HG03442 (cell line): Measurements from ENCODE around the gene BICD1.

Experiments
- ATAC-seq: cut with Tn5 transposase; IDR thresholded peaks from one replicate; pipeline ENCODE4 v1.9.1; 2021; ENCODE audit warnings: mild to moderate bottlenecking, moderate library complexity; ENCODE audit not compliant: unreplicated experiment

The BICD1 gene

DNA sequence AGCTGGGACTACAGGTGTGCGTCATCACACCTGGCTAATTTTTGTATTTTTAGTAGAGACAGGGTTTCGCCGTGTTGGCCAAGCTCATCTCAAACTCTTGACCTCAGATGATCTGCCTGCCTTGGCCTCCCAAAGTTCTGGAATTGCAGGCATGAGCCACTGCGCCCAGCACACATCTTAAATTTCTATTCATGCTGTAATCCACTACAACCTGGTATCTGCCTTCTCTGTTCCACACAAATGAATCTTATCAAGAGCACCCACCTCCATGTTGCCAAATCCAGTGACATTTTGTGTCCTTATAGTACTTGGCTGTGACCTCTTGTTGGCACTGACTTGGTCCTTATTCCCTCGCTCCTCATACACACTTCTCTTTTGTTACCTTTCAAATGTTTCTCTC is 5.8 kb upstream of the BICD1 start:
- no peak for ATAC-seq

DNA sequence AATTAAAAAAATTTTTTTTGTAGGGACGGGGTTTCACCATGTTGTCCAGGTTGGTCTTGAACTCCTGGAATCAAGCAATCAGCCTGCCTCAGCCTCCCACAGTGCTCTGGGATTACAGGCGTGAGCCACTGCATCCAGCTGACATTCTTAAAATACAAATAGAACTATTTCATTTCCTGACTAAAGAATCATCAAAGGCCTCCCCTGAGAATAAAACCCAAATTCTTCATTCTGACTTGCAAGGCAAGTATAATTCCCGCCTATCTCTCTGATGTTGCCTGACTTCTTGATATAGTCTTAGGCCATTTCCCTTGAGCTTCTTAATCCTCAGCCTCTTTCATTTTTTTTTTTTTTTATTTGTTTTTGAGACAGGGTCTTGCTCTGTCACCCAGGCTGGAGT is 4.4 kb upstream of the BICD1 start:
- no peak for ATAC-seq

DNA sequence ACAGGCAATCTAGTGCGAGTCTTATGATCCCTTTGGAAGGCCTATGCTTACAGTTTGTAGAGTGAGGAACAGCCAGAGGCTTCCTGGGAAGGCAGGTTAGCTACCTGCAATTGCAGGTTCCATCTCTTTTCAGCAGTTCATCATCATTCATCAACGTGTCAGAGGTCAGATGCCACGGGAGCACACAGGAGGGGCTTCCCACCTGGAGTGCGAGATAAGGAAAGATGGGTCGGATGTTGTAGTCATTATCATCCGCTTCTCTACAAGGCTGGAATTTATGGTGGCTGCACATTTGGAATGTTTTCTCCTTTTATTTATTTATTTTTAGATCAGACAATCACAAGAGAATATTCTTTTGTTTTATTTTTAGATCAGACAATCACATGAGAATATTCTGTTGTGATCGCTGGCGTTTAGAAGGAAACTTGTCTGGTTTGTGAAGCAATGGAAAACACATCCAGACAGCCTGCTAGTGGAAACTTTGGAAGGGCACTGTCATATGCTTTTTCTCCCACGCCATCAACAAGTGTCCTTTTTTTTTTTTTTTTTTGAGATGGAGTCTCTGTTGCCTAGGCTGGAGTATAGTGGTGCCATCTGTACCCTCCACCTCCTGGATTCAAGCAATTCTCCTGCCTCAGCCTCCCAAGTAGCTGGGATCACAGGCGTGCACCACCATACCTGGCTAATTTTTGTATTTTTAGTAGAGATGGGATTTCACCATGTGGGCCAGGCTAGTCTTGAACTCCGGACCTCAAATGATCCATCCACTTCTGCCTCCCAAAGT is 1.9 kb upstream of the BICD1 start:
- ATAC-seq: no peak

DNA sequence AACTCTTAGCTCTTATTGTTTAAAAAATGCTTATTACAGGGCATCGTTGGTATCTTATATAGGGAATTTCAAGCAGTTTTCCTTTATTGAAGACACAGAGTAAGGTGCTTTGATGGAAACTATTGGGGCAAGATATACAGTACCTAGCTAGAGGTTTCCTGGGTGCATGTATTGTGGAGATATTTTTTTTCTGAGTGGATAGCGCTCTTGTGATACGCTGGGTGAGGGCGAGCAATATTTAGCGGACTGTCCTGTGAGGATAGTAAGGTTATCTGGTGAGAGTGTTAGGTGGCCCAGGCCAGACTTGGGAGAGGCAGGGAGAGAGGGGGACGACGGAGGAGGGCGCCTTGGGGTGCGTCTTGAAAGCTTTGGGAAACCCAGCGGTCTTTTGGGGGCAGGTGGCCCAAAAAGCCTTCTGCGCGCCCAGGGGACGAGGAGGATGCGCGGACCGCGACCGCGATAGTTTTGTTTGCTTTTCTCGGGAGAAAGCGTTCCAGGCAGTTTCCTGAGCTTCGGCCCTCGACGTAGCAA is 596 bp upstream of the BICD1 start:
- peak; percentile 1 for ATAC-seq

DNA sequence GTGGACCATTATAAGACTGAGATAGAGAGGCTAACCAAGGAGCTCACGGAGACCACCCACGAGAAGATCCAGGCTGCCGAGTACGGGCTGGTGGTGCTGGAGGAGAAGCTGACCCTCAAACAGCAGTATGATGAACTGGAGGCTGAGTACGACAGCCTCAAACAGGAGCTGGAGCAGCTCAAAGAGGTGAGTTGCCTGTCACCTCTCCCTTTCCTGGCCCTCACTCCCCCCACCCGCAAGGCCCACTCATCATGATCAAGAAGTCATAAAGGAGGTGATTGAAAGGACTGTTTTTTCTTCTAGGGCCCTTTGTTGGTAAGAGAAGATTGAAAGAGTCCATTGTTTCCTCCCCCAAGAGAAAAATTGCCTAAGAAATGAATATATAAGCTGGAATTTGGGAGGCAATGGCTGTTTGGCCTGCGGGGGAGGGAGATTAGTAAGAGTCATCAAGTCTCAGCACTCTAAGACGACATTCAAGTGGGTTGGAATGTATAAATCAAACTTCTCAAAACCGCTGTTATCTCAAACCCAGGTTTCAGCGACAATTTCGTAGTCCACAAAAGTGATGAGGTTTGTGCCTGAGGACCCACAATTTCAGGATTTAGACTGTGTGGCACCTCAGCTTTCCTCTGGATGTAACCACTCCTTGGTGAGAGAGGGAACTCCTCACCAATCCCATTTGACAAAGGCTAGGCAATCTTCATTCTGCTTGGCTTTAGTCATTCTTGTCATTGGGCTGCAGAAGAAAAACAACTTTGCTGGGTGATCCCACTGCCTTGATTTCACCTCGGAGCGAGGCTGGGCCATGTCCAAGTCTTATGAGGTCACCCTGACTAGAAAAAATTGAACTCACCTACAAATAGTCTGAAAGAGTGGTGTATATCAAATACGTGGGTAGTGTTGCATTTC is 966 bp downstream of the BICD1 start:
- peak; percentile 11 for ATAC-seq

DNA sequence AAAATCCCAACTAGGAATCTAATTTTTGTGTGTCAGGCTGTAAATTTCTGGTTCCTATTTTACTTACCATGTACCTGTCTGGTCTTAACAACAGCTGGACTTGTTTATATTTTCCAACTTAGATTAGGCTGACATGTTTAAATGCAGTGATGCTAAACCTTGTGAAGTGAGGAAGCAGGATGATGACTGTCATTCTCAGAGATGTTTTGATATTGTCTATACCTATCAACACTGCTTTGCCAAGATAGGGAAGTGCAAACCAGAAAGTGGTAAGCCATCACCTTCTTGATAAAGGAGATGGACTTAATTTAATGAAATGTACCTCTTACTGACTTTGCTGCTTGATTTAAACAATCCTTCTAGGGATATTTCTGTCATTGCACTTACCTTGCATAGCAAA is 2.1 kb downstream of the BICD1 start:
- ATAC-seq: no peak

DNA sequence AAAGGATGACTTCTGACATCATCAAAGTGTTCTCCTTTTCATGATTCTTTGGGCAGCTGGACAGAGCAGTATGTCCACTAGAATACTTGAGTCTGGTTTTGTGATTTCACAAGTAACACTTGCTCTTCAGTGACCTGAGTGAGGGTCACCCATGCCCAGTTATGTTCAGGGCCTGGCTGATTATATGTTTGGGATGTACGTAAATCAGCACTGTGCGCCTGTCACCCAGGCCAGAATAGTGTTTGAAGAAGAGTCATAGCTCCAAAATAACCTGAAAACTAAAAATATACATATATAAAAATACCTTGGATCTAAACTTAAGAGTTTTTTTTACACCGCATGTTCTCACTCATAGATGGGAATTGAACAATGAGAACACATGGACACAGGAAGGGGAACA is 3.8 kb downstream of the BICD1 start:
- ATAC-seq: no peak

DNA sequence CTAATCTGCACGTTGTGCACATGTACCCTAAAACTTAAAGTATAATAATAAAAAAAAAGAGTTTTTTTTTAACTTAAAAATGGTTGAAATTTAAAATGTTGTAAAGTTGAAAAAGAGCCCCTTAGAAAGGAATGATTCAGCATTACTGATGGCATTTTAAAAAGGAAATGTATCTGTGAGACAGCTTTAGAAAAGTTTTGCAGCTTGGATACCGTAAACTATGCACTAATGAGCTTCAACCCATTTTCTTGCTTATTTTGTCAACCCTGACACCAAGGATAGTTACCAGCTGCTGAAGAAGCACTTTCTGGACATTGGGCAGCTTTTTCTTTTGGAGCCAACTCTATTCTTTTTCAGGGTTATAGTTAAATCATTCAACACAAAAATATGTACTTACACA is 4.3 kb downstream of the BICD1 start:
- no peak for ATAC-seq

DNA sequence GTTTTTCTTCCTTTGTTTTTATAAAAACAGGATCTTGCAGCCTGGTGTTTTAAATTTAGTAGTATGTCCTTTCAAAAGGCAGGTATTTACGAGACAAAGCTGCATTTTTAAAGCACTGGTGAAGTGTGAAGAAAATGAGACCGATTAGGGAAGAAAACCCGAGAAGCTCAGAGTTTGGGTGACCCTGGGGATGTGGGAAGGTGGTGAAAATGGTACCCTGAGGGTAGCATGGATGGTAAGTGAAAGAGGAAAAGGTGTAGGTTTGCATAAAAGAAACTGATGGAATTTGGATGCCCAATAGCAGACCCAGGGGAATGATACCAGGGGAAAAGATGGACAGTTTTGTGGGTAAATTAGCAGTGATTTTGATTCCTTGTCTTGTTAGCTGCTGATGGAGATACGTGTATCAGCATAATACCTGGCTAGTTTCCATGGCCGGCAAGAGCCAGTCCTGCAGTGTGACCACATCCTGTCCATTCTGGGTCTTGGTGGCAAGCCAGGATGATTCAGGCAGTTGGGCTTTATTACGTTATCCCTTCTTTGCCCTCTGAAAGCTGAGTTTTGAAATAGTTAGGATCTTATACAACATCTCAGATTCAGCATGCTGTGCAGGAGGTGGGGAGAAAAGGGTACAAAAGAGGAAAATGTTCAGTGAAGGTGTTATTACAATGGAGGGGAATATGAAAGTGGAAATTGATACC is 8.9 kb downstream of the BICD1 start:
- no peak for ATAC-seq

DNA sequence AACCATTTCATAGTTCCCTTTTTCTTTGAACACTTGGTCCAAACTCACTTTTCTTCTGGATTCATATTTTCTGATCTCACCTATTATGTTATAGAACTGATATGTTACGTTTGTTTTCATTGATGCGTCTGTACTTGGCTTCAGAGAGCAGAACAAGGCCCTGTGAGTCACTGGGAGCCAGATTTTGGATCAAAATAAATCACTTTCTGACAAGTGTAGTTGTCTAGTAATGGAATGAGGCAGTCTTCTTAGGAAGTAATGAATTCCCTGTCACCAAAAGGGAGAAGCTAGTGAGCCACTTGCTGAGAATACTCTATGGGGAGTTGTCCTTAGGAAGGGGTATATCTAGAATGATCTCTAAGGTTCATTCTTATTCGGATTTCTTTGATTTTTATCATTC is 10.2 kb downstream of the BICD1 start:
- no peak for ATAC-seq

DNA sequence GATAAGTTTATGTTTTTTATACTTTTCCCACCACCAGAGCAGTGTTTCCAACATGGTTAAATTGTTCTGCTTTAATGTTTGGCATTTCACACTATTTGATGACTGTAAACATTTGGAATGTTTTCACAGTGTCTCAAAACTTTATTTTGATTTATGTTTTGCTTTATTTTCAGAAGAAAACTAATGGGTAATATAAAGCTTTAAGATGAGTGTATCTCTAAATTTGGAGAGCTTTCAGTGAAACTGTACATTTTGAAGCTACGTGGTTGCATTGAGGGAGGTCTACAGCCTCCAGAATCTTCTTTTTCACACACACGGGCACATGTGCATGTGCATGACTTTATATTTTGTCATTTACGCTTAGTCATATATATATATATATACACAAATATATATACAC is 10.7 kb downstream of the BICD1 start:
- no peak for ATAC-seq

DNA sequence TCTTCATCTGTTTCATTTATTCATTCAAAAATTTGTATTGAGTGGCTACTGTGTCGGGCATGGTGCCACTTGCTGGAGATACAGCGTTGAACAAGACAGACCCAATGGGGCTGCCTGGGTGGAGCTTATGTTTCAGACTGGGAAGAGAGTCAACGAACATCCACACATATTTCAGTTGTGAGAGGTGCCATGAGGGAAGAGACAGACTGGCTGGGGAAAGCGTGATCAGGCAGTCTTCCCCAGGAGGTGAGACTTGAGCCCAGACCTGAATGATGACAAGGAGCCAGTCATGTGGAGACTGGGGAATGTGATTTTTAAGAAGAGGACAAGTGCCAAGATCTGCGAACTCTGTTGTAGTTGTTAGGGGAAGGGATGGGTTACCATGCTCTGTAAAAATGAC is 12.2 kb downstream of the BICD1 start:
- ATAC-seq: no peak

DNA sequence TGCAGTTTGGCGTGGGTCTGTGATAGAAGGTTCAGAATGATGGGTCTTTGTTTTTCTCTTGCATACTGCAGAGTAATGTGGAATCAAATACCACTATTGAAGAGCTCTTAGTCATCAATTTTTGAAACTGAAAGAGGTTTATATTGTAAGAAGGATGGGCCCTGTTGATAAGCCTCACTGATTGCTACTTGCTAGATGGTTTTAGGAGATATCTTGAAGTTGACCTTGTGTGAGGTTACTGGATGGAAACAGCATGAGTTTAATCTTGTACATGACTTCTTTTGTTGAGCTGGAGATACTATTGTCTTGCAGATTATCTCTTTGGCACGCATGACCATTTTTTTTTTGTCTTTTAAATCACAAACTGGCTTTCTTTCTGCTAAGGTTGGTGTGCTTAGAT is 13.8 kb downstream of the BICD1 start:
- ATAC-seq: peak; percentile 80

DNA sequence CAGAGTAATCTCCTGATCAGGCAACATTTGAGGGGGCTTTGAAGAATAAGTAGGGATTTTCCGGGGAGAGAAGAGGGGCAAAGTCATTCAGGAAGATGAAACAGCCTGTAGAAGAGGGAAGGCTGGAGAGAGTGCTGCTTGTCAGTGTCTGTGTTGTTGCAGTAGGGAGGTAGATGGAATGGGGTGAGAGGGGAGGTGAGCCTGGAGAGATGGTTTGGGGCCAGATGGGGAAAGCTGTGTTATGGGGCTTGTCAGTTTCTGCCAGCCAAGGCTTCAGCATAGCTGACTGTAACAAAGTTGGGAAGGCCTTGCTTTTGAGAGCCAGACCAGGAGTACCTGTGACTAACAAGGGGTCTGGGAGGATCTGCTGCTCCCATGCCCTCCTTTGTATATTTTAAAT is 18.0 kb downstream of the BICD1 start:
- ATAC-seq: no peak

DNA sequence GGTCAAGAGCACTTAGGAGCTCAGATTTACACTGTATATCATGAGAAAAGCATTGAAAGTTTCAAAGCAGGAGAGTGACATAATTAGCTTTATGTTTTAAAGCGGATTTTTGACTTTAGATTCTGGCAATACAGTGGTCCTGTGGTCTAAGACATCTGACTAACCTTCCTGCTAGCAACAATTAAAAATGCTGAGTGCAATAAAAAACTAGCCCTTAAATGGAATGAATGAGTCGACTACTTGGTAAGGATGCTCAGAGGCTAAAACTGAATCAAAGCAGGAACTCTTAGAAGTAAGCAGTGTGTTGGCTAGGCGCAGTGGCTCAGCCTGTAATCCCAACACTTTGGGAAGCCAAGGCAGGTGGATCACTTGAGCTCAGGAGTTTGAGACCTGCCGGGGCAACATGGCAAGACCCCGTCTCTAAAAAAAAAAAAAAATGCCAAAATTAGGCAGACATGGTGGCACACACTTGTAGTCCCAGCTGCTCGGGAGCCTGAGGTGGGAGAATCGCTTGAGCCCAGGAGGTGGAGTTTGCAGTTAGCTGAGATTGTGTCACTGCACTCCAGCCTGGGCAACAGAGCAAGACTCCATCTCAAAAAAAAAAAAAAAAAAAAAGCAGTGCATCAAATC is 18.9 kb downstream of the BICD1 start:
- no peak for ATAC-seq

DNA sequence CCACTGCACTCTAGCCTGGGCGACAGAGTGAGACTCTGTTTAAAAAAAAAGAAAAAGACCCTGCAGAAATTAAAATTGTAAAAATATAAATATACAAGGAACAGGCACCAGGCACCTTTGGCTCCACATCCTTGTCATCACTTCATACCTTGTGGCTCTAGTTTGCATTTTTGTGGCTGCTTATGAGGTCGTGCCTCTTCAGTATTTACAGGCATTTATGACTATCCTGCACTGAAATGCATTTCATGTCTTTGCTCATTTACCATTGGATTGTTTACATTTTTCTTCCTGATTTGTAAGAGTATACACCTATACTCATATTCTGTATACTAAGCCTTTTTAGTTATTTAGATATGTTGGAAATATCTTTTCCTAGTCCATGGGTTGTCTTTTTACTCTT is 20.1 kb downstream of the BICD1 start:
- ATAC-seq: no peak

DNA sequence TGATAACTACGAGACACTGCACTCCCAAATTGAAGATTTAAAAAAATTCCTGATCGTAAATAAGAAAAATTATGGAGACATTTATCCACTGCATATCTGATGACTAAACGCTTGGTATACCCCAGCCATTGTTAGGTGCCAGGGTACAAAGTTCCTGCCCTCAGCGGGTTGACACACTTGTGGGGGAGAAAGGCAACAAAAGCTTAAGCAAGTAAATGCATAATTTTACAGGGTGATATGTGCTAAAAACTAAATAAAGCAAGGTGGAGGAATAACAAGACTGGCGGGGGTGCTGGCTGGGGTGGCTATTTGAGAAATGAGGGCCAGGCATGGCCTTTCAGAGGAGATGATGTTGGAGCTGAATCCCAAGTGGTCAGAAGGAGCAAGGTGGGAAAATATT is 25.0 kb downstream of the BICD1 start:
- no peak for ATAC-seq

DNA sequence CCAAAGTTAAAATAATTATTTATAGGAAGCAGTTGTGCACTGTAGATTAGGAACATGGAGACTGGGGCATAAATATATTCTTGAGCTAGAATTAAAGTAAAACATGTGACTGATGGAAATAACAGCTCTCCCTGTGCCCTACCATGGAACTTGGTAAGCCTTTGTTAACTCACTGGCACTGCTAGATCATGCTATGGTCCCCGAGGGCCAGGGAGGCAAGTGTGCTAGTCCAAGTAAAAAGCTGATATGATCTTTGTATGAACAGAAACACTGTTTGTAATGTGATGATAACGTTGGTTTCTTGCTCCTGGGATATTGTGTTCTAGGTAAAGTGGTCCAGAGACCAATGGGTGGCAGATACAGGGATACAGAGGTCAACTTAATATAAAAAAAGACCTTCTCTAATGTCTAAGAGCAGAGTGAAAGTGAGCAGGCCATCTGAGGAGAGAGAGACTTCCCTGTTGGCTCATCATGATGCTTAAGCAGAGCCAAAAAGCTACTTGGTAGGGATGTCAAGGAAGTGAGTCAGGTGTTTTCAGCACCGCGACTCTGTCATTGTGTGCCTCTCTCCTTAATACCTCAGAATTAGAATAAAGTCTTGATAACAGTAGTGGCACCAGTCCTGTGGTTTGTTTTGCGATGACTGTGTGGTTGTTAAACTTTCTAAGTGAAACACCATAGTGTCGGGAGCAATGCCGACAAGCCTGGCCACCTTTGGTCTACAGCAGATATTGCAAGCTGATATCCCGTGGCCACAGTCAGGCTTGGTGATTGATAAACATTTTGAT is 27.6 kb downstream of the BICD1 start:
- ATAC-seq: peak; percentile 63

DNA sequence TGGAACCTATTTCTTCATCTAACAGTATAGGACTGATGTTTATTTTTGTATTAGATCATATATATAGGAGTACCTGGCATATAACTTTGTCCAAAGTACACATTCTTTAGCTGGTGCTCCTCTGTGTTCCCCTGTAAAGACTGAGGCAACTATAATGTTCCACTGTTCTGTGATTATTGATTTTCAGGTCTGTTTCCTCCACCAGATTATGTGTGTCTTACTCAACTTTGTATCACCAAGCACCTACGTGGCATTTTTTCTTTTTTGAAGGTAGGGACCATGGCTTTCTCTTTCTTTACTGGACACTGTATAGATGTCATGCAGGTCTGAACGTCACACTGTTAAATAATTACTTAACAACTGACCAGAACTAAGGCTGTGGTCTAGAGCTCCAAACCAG is 29.3 kb downstream of the BICD1 start:
- ATAC-seq: no peak

DNA sequence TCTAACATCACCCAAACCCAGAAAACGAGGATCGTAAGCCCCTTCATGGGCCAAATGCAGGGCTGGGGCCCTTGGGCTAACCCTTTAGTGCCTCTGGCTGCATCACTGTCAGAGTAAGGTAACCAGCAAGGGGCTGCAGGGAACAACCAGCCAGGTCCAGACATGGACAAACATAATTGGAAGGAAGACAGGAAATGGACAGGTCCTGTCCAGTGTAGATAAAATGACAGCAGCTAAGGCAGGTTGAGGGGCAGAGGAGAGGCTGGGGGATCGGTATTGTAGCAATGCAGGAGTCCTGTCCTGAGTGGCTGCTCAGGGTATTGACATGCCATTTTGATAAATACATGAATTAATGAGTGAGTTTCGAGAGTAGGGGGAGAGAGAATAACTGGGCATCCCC is 29.8 kb downstream of the BICD1 start:
- no peak for ATAC-seq
